Thymus (tissue), 11 donors: ENCODE measurements around the gene TEK. TPM values are rescaled to one million over a fixed set of nuclear protein-coding genes. Genes with fewer than 3 reads are reported as not detected.

Experiments used
- DNase-seq, 9 donors: peaks; one replicate each; pipeline ENCODE4 v3.0.0-alpha.2; 2013; ENCODE audit warnings: low spot score in 9 of 9, low read depth in 6 of 9, missing footprints in 1 of 9
- H3K27ac ChIP-seq, 2 donors: one replicate each; pipeline ENCODE4 v1.5.1; 2013; ENCODE audit warnings: control low read depth in 1 of 2, low read depth in 1 of 2, low read length in 1 of 2, mild to moderate bottlenecking in 1 of 2, moderate library complexity in 1 of 2
- H3K27me3 ChIP-seq, 2 donors: one replicate each; pipeline ENCODE4 v1.5.1; 2013; ENCODE audit warnings: low read length in 1 of 2; ENCODE audit not compliant: control insufficient read depth in 2 of 2, insufficient read depth in 1 of 2
- H3K36me3 ChIP-seq, 2 donors: one replicate each; pipeline ENCODE4 v1.5.1; 2013; ENCODE audit warnings: low read length in 1 of 2, mild to moderate bottlenecking in 1 of 2, moderate library complexity in 1 of 2; ENCODE audit not compliant: control insufficient read depth in 2 of 2, insufficient read depth in 2 of 2
- H3K4me1 ChIP-seq, 2 donors: one replicate each; pipeline ENCODE4 v1.5.1; 2013; ENCODE audit warnings: low read length in 2 of 2; ENCODE audit not compliant: control insufficient read depth in 2 of 2, insufficient read depth in 2 of 2
- H3K4me3 ChIP-seq, 2 donors: one replicate each; pipeline ENCODE4 v1.5.1; 2013; ENCODE audit warnings: low read length in 2 of 2, control low read depth in 1 of 2, mild to moderate bottlenecking in 1 of 2
- H3K9me3 ChIP-seq, 2 donors: one replicate each; pipeline ENCODE4 v1.5.1; 2013; ENCODE audit warnings: low read length in 1 of 2, mild to moderate bottlenecking in 1 of 2; ENCODE audit not compliant: control insufficient read depth in 2 of 2, insufficient read depth in 1 of 2
- WGBS: extraction: QIAGEN DNeasy Blood & Tissue Kit; methylation state at CpG from one replicate; pipeline ENCODE4 v1.1.7; 2013; 5-methylcytosine and 5-hydroxymethylcytosine counted together
- polyA plus RNA-seq: library from polyadenylated mRNA; stranded (reverse); fragments of 200-250 nt; gene quantifications from one replicate; pipeline ENCODE4 v1.2.3, GENCODE V29; 2013
- total RNA-seq: library from RNA; stranded (reverse); fragments of 120-200 nt; gene quantifications from one replicate; pipeline ENCODE4 v1.2.4, GENCODE V29; 2013
- donor health status: healthy.

Gene TEK
- total and polyA plus RNA-seq, 2 donors: 2.3 to 2.4 TPM

- Histone ChIP-seq H3K27me3 (no peaks in the 10 kb centered on the region), H3K4me3 (no peak overlapping the region), H3K9me3 (no peaks in the 10 kb centered on the region), H3K4me1 (no peaks in the 10 kb centered on the region), H3K27ac (no peak overlapping the region), H3K36me3 (no peaks in the 10 kb centered on the region)
- no peak for DNase-seq
- WGBS: 97% methylated on average over 4 of the region's 4 CpGs
Measured at GRCh38 chr9:27131731-27132130, 22.7 kb downstream of the TEK start.

GRCh38 chr9:27133817-27134216 is 24.8 kb downstream of the TEK start:
- no peaks in the 10 kb centered on the region for H3K9me3 ChIP-seq
- H3K4me1 ChIP-seq: no peaks in the 10 kb centered on the region
- no peak for DNase-seq
- no peaks in the 10 kb centered on the region for H3K36me3 ChIP-seq
- no peak overlapping the region for H3K4me3 ChIP-seq
- WGBS: 94% methylated on average over 4 of the region's 4 CpGs
- H3K27me3 ChIP-seq: no peaks in the 10 kb centered on the region
- H3K27ac ChIP-seq: no peak overlapping the region

GRCh38 chr9:27142299-27142930 is 33.4 kb downstream of the TEK start:
- Histone ChIP-seq H3K4me3 (no peak overlapping the region), H3K36me3 (no peaks in the 10 kb centered on the region), H3K27me3 (no peaks in the 10 kb centered on the region), H3K4me1 (no peaks in the 10 kb centered on the region), H3K9me3 (no peaks in the 10 kb centered on the region), H3K27ac (no peak overlapping the region)
- WGBS: 96% methylated on average over 7 of the region's 7 CpGs
- no peak for DNase-seq

GRCh38 chr9:27145143-27145542 is 36.1 kb downstream of the TEK start:
- DNase-seq: no peak
- Histone ChIP-seq H3K4me3 (no peak overlapping the region), H3K27ac (no peak overlapping the region), H3K36me3 (no peaks in the 10 kb centered on the region), H3K9me3 (no peaks in the 10 kb centered on the region), H3K27me3 (no peaks in the 10 kb centered on the region), H3K4me1 (no peaks in the 10 kb centered on the region)
- WGBS: 43% methylated on average over 3 of the region's 3 CpGs

- 94% methylated on average over 2 of the region's 2 CpGs for WGBS
- no peaks in the 10 kb centered on the region for H3K27me3 ChIP-seq
- H3K4me1 ChIP-seq: no peaks in the 10 kb centered on the region
- no peaks in the 10 kb centered on the region for H3K9me3 ChIP-seq
- H3K4me3 ChIP-seq: no peak overlapping the region
- H3K36me3 ChIP-seq: no peaks in the 10 kb centered on the region
- no peak for DNase-seq
- H3K27ac ChIP-seq: no peak overlapping the region
Measured at GRCh38 chr9:27149651-27150050, 40.6 kb downstream of the TEK start.

- H3K36me3 ChIP-seq: no peaks in the 10 kb centered on the region
- DNase-seq: no peak
- H3K4me1 ChIP-seq: no peaks in the 10 kb centered on the region
- H3K27me3 ChIP-seq: no peaks in the 10 kb centered on the region
- no peak overlapping the region for H3K4me3 ChIP-seq
- no peaks in the 10 kb centered on the region for H3K9me3 ChIP-seq
- H3K27ac ChIP-seq: no peak overlapping the region
- 96% methylated on average over 5 of the region's 5 CpGs for WGBS
Measured at GRCh38 chr9:27150746-27151406, 41.9 kb downstream of the TEK start.

GRCh38 chr9:27151693-27152404 is 42.8 kb downstream of the TEK start:
- Histone ChIP-seq H3K9me3 (no peaks in the 10 kb centered on the region), H3K27ac (no peak overlapping the region), H3K36me3 (no peaks in the 10 kb centered on the region), H3K4me1 (no peaks in the 10 kb centered on the region), H3K4me3 (no peak overlapping the region), H3K27me3 (no peaks in the 10 kb centered on the region)
- no peak for DNase-seq
- 68% methylated on average over 8 of the region's 8 CpGs for WGBS

GRCh38 chr9:27152405-27152718 is 43.3 kb downstream of the TEK start:
- no peak for DNase-seq
- H3K27ac ChIP-seq: no peak overlapping the region
- H3K4me1 ChIP-seq: no peaks in the 10 kb centered on the region
- whole genome bisulfite sequencing: 21% methylated on average over 2 of the region's 2 CpGs
- no peaks in the 10 kb centered on the region for H3K9me3 ChIP-seq
- no peaks in the 10 kb centered on the region for H3K27me3 ChIP-seq
- no peak overlapping the region for H3K4me3 ChIP-seq
- no peaks in the 10 kb centered on the region for H3K36me3 ChIP-seq

- no peaks in the 10 kb centered on the region for H3K27me3 ChIP-seq
- H3K4me1 ChIP-seq: no peaks in the 10 kb centered on the region
- H3K36me3 ChIP-seq: no peaks in the 10 kb centered on the region
- H3K4me3 ChIP-seq: no peak overlapping the region
- H3K9me3 ChIP-seq: no peaks in the 10 kb centered on the region
- WGBS: 27% methylated on average over 5 of the region's 5 CpGs
- DNase-seq: no peak
- H3K27ac ChIP-seq: no peak overlapping the region
Measured at GRCh38 chr9:27154908-27155307, 45.9 kb downstream of the TEK start.
